K562 (cell line): ENCODE results near the gene BAMBI. TPM values are rescaled to one million over a fixed set of nuclear protein-coding genes. Genes with fewer than 3 reads are reported as not detected.

ENCODE experiments used
- NCOA1 ChIP-seq: fragments of 450-650 bp; IDR thresholded peaks from 2 replicates; pipeline ENCODE4 v1.6.1; 2016; ENCODE audit warnings: low read depth
- polyA plus RNA-seq, 8 experiments: library from polyadenylated mRNA; depleted of rRNA in 4 of 8; stranded (reverse) in 5 of 8; unstranded in 3 of 8; fragments of >200 nt; fragmentation: Nextera tagmentation in 2 of 8; fragmentation: Illumina TruSeq in 1 of 8; extraction: Ambion mirVana in 2 of 8; extraction: Trizol in 1 of 8; gene quantifications; 2 replicates each; pipeline versions ENCODE4 v1.2.1 to v1.2.3, GENCODE V29; 2011 to 2014; ENCODE audit warnings: inconsistent platforms in 1 of 8, missing spikeins in 1 of 8
- total RNA-seq, 7 experiments: library from RNA; depleted of rRNA in 6 of 7; stranded (reverse); fragments of >200 nt in 6 of 7; fragmentation: Illumina TruSeq in 2 of 7; extraction: Trizol in 2 of 7; gene quantifications; 2 replicates each; pipeline versions ENCODE4 v1.2.1 to v1.2.3, GENCODE V29; 2011 to 2021; ENCODE audit warnings: low replicate concordance in 1 of 7
- TF ChIP-seq, protein P1 (sequence below): IDR thresholded peaks from 3 replicates; pipeline ENCODE4 v1.6.1; 2011; ENCODE audit warnings: borderline replicate concordance, mild to moderate bottlenecking, moderate library complexity; ENCODE audit not compliant: insufficient read length; ENCODE audit errors: extremely low read depth
- TF ChIP-seq, protein P2 (sequence below), 2 experiments: IDR thresholded peaks; 2 replicates each; pipeline ENCODE4 v1.6.1; 2012; ENCODE audit warnings: improper control_type of control experiment in 2 of 2, low read depth in 2 of 2, low read length in 2 of 2, borderline replicate concordance in 1 of 2

Gene BAMBI
- total and polyA plus RNA-seq, 9 of the 15 experiments (the other 6 are each of a cell fraction or from before 2014, with no cell fraction given): 2.0 to 21.8 (median 13.5) TPM

DNA sequence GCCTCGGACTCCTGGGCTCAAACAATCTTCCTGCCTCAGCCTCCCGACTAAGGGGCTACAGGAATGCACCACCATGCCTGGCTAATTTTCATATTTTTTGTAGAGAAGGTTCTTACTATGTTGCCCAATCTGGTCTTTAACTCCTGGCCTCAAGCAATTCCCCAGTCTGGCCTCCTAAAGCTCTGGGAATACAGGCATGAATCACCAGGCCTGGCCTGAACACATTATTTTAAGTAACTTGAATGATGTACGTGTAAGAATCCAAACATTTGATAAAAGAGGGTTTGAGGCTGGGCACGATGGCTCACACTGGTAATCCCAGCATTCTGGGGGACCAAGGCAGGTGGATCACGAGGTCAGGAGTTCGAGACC is 13.0 kb upstream of the BAMBI start (continued):
- TF ChIP-seq, protein P1, sequence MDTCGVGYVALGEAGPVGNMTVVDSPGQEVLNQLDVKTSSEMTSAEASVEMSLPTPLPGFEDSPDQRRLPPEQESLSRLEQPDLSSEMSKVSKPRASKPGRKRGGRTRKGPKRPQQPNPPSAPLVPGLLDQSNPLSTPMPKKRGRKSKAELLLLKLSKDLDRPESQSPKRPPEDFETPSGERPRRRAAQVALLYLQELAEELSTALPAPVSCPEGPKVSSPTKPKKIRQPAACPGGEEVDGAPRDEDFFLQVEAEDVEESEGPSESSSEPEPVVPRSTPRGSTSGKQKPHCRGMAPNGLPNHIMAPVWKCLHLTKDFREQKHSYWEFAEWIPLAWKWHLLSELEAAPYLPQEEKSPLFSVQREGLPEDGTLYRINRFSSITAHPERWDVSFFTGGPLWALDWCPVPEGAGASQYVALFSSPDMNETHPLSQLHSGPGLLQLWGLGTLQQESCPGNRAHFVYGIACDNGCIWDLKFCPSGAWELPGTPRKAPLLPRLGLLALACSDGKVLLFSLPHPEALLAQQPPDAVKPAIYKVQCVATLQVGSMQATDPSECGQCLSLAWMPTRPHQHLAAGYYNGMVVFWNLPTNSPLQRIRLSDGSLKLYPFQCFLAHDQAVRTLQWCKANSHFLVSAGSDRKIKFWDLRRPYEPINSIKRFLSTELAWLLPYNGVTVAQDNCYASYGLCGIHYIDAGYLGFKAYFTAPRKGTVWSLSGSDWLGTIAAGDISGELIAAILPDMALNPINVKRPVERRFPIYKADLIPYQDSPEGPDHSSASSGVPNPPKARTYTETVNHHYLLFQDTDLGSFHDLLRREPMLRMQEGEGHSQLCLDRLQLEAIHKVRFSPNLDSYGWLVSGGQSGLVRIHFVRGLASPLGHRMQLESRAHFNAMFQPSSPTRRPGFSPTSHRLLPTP: no peak
- TF ChIP-seq NCOA1: no peak
- TF ChIP-seq, protein P2, sequence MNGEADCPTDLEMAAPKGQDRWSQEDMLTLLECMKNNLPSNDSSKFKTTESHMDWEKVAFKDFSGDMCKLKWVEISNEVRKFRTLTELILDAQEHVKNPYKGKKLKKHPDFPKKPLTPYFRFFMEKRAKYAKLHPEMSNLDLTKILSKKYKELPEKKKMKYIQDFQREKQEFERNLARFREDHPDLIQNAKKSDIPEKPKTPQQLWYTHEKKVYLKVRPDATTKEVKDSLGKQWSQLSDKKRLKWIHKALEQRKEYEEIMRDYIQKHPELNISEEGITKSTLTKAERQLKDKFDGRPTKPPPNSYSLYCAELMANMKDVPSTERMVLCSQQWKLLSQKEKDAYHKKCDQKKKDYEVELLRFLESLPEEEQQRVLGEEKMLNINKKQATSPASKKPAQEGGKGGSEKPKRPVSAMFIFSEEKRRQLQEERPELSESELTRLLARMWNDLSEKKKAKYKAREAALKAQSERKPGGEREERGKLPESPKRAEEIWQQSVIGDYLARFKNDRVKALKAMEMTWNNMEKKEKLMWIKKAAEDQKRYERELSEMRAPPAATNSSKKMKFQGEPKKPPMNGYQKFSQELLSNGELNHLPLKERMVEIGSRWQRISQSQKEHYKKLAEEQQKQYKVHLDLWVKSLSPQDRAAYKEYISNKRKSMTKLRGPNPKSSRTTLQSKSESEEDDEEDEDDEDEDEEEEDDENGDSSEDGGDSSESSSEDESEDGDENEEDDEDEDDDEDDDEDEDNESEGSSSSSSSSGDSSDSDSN (IDR thresholded peaks at IDR 0.05; ENCODE audit: borderline replicate concordance in 1 of 2, low read depth in 2 of 2, low read length in 2 of 2): no peak
